ENCODE results near the gene NAPA. TPM values are rescaled to one million over a fixed set of nuclear protein-coding genes. Genes with fewer than 3 reads are reported as not detected.

The NAPA gene
- total RNA-seq, 2 donors from 2014 or later: 127 to 213 TPM

- peaks cover 25 to 43% of the 10 kb centered on the region in 2 donors for H3K27me3 ChIP-seq
Measured at GRCh38 chr19:47443331-47443730, 71.5 kb downstream of the NAPA start.

GRCh38 chr19:47438793-47439220 lies 76.1 kb downstream of the NAPA start:
- H3K36me3 ChIP-seq: no peaks in the 10 kb centered on the region
- no peak overlapping the region for H3K4me3 ChIP-seq
- H3K9me3 ChIP-seq: no peaks in the 10 kb centered on the region
- H3K4me1 ChIP-seq: no peaks in the 10 kb centered on the region
- no peak for DNase-seq (ENCODE audit: low spot score)
- H3K27me3 ChIP-seq: peaks cover 0 to 6% of the 10 kb centered on the region in 2 donors
- H3K27ac ChIP-seq: no peak overlapping the region
- TF ChIP-seq CTCF (IDR thresholded peaks at IDR 0.05): no peak

More at GRCh38 chr19:47443331-47443730, 71.5 kb downstream of the NAPA start:
- no peak overlapping the region for H3K4me3 ChIP-seq
- DNase-seq (ENCODE audit: low spot score): no peak
- no peak for TF ChIP-seq CTCF (IDR thresholded peaks at IDR 0.05)
- H3K9me3 ChIP-seq: no peaks in the 10 kb centered on the region
- no peaks in the 10 kb centered on the region for H3K36me3 ChIP-seq
- H3K27ac ChIP-seq: no peak overlapping the region
- peaks cover 0 to 24% of the 10 kb centered on the region in 2 donors for H3K4me1 ChIP-seq

Other genes starting within 250 kb of the NAPA start
- 1 to 10 TPM; 1.9 to 7.0 TPM for gene INAFM1, start 240.2 kb downstream of the NAPA start, total RNA-seq
- 10 to 100 TPM in 1 of 2 donors, 1 to 10 TPM in 1; 4.6 to 14.3 TPM for gene C5AR1, start 205.2 kb downstream of the NAPA start, total RNA-seq
- 1 to 10 TPM; 1.1 to 3.3 TPM for gene C5AR2, start 182.9 kb downstream of the NAPA start, total RNA-seq
- 1 to 10 TPM; 5.1 to 8.2 TPM for gene DHX34, start 165.7 kb downstream of the NAPA start, total RNA-seq
- 1 to 10 TPM; 6.3 to 9.2 TPM for gene MEIS3, start 95.5 kb downstream of the NAPA start, total RNA-seq
- under 1 TPM; 0.28 to 0.37 TPM for gene SLC8A2, start 43.2 kb downstream of the NAPA start, total RNA-seq
- 1 to 10 TPM; 2.8 to 2.9 TPM for gene KPTN, start 30.8 kb downstream of the NAPA start, total RNA-seq
- under 1 TPM in 1 of 2 donors, not detected in 1; 0.20 TPM for gene ZNF541, start 58.1 kb upstream of the NAPA start, total RNA-seq
- gene BICRA, start 94.1 kb upstream of the NAPA start, total RNA-seq: 10 to 100 TPM in 1 of 2 donors, 1 to 10 TPM in 1; 7.0 to 12.6 TPM
- 10 to 100 TPM; 44.9 to 70.3 TPM for gene EHD2, start 198.4 kb upstream of the NAPA start, total RNA-seq
- gene NOP53, start 230.5 kb upstream of the NAPA start, total RNA-seq: 100 to 1,000 TPM; 143 to 243 TPM

Measured in right atrium auricular region (tissue), 2 donors.